Fibroblast of lung (primary cell): ENCODE results near the gene PER1.

Experiments
- CTCF ChIP-seq, 2 donors: IDR thresholded peaks in 1 of 2; conservative IDR thresholded peaks in 1 of 2; 1 replicate in 1 of 2; 2 replicates in 1 of 2; pipeline ENCODE4 v1.5.1; 2011 to 2012; ENCODE audit warnings: low read length in 2 of 2, control low read depth in 1 of 2, inconsistent platforms in 1 of 2, low read depth in 1 of 2, mild to moderate bottlenecking in 1 of 2
- EZH2 ChIP-seq: IDR thresholded peaks from 2 replicates; pipeline ENCODE4 v1.5.1; 2012; ENCODE audit warnings: low read length, control low read depth, mild to moderate bottlenecking; ENCODE audit errors: missing control alignments

DNA sequence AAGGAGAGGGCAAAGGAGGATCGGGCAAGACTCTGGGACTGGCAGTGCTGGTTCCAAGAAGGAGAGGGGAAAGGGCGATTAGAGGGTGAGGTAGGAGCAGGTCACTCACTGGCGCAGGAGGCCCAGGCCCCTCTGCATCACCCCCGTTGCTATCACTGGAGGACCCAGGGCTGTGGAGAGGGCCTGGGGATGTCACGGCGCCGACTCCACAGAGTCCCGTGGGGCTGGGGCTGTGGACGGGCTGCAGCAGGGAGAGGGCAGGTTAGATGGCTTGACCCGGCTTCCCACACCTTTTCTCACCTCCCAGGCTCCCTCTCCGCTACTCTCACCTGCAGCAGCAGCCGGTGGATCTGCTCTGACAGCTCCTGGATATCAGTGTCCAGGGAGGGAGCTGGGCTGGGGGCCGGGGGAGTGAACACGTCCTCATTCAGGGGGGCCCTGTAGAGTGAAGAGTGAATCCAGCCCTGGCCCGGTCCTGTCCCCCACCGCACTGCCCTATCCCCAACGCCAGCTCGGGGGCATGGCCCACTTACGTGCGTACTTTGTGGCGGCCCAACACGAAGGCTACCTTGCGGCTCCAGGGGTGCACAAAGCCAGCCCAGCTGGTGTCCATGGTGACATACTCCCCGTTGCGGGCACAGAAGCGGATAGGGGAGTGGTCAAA, 4.9 kb downstream of the PER1 start:
- TF ChIP-seq EZH2, result no peak
- TF ChIP-seq CTCF (conservative IDR thresholded peaks at IDR 0.05 in 1 of 2, IDR thresholded peaks at IDR 0.05 in 1 of 2; ENCODE audit: low read depth in 1 of 2, low read length in 2 of 2), result no peak
